ENCODE results near the gene FUT2. TPM values are rescaled to one million over a fixed set of nuclear protein-coding genes. Genes with fewer than 3 reads are reported as not detected.

FUT2 gene
- total RNA-seq, 8 experiments from 2014 or later, result 0.79 to 4.7 (median 1.9) TPM

DNA sequence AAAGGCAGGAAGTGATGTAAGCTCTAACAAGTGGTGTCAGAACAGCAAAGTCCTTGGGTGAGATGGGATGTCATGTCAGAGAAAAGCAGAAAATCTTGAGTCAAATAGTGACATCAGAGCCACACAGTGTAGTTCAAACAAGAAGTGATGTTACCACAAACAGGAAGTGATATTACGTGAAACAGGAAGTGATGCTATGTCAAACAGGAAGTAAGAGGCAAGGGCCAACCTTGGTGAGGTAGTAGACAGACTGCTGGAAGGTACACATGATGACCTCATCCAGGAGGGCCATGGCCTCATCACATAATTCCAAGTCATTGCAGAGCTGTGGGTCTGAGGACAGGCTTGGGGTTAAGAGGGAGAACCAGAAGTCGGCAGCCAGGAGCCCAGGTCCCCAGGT, 30.8 kb downstream of the FUT2 start:
- Histone ChIP-seq H3K4me1 (replicated peaks in 1 of 2) (peaks cover 9 to 10% of the 10 kb centered on the region in 2 donors), H3K4me3 (no peak overlapping the region), H3K27ac (no peak overlapping the region)
- in situ Hi-C loops (cut with MboI; ENCODE audit: low pct_unique_long_range_greater_than_20kb in 2 of 9, low sequenced_read_pairs in 9 of 9, unreplicated experiment in 9 of 9), result no loop called here
- ATAC-seq (replicated peaks in 6 of 8), result peak in 3 of 8 experiments; percentile 28 to 74 (median 42)
- WGBS, 10 experiments, result 80 to 100% (median 86%) methylated on average over 1 to 2 of the region's 2 CpGs; no CpG with 5 or more reads in 4 of the 10 experiments

DNA sequence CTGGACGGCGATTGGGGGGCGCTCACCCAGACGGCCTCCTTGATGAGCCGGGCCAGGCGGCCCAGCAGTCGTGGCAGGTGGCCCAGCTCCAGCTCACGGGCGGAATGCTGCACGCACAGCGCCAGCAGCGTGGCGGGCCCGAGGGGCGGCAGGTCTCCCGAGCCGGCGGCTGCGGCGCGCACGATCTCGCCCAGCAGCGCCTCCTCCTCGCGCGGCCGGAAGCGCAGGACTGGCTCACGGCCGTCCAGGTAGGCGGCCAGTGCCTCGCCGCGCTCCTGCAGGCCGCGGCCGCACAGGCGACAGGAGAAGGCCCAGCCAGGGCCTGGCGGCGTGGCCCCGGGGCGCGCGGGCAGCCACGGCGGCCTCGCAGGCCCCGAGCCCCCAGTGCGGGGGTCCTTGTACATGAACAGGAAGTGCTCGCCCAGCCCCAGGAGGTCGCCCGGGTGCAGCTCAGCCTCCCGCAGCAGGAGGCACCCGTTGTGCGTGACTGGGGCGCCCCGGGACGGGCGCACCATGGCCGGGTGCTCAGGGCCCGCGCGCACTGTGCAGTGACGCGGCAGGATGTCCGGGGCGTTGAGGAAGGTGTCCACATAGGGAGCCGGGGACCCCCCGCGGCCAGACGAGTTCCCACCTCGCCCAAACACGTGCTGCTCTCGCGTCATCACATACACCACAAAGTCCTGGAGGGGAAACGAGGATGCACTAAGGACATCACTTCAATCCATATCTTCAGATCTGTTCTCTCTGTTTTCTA, 33.3 kb downstream of the FUT2 start:
- peak in 1 of 8 experiments; percentile 74 for ATAC-seq (replicated peaks in 6 of 8)
- no peak overlapping the region for H3K27ac ChIP-seq
- in situ Hi-C loops (cut with MboI; ENCODE audit: low pct_unique_long_range_greater_than_20kb in 2 of 9, low sequenced_read_pairs in 9 of 9, unreplicated experiment in 9 of 9), result no loop called here
- WGBS, 10 experiments, result 26 to 95% (median 84%) methylated on average over 4 to 27 of the region's 77 CpGs; no CpG with 5 or more reads in 4 of the 10 experiments
- H3K4me3 ChIP-seq, result no peak overlapping the region
- peaks cover 9 to 10% of the 10 kb centered on the region in 2 donors for H3K4me1 ChIP-seq (replicated peaks in 1 of 2)

DNA sequence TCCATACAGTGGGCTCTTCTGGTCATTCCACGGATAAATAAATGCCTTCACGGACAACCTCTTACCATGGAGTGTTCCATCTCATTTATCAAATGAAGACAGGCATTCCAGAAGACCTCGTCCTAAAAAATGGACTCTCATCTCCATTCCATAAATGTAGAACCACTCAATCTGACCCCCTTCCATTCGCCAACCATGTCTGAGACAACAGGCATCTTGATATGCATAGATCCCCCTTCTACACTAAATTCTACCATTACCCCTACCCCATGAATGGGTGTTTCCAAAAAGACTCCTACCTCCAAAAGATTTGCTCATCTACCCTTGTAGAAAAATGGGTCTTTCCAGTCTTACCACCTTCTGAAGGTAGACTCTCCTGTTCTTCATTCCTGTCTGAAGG, 35.7 kb downstream of the FUT2 start:
- Histone ChIP-seq H3K27ac (no peak overlapping the region), H3K4me1 (replicated peaks in 1 of 2) (peaks cover 0 to 3% of the 10 kb centered on the region in 2 donors), H3K4me3 (no peak overlapping the region)
- in situ Hi-C loops (cut with MboI; ENCODE audit: low pct_unique_long_range_greater_than_20kb in 2 of 9, low sequenced_read_pairs in 9 of 9, unreplicated experiment in 9 of 9), result no loop called here
- no peak for ATAC-seq (replicated peaks in 6 of 8)
- 0 to 100% (median 61%) methylated on average over 1 to 4 of the region's 4 CpGs; no CpG with 5 or more reads in 2 of the 10 experiments for WGBS, 10 experiments

DNA sequence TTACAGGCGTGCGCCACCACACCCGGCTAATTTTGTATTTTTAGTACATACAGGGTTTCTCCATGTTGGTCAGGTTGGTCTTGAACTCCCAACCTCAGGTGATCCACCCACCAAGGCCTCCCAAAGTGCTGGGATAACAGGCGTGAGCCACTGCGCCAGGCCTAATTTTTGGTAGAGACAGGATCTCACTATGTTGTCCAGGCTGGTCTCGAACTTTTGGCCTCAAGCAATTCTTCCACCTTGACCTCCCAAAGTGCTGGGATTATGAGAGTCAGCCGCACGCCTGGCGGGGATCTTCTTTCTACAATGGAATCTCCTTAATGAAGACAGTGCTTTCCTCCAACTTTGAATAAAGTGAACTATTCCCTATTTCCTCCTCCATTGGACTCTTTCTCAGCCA, 38.9 kb downstream of the FUT2 start:
- in situ Hi-C loops (cut with MboI; ENCODE audit: low pct_unique_long_range_greater_than_20kb in 2 of 9, low sequenced_read_pairs in 9 of 9, unreplicated experiment in 9 of 9), result no loop called here
- 74 to 100% (median 99%) methylated on average over 3 to 6 of the region's 9 CpGs; no CpG with 5 or more reads in 4 of the 10 experiments for WGBS, 10 experiments
- Histone ChIP-seq H3K4me1 (replicated peaks in 1 of 2) (peaks cover 0 to 7% of the 10 kb centered on the region in 2 donors), H3K27ac (no peak overlapping the region), H3K4me3 (no peak overlapping the region)
- ATAC-seq (replicated peaks in 6 of 8), result no peak

DNA sequence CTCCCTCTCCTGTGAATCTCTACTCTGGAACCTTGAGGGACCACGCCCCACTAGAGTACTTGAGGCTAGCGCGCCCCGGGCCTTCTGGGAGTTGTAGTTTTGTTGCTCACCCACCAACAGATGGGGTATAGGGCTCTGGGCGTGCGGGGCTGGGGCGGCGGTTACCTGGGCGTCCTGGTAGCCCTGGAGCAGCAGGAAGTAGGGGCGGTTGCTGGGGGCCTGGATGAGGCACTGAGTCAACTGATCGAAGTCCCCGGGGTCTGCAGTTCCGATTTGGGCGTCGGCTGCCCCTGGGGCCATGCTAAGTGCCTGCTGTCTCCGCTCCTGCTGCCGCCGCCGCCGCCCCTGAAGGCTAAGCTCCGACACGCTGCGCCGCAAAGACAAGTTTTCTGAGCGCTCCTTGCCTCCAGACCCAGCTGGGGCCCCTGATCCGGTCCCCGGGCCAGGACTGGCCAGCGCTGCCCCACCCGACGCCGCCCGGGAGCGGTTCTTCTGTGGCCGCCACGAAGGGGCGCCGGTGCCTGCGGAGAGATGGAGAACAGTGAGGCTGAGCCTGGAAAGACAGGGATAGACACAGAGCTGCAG, 39.4 kb downstream of the FUT2 start:
- peak in 4 of 8 experiments; percentile 2 to 69 (median 54) for ATAC-seq (replicated peaks in 6 of 8)
- Histone ChIP-seq H3K4me3 (peak overlapping the region; percentile 23 to 27 (median 25)), H3K27ac (no peak overlapping the region), H3K4me1 (replicated peaks in 1 of 2) (peaks cover 4 to 7% of the 10 kb centered on the region in 2 donors)
- WGBS, 10 experiments, result 0 to 25% (median 3%) methylated on average over 1 to 10 of the region's 38 CpGs; no CpG with 5 or more reads in 3 of the 10 experiments
- in situ Hi-C loops (cut with MboI; ENCODE audit: low pct_unique_long_range_greater_than_20kb in 2 of 9, low sequenced_read_pairs in 9 of 9, unreplicated experiment in 9 of 9), result no loop called here

DNA sequence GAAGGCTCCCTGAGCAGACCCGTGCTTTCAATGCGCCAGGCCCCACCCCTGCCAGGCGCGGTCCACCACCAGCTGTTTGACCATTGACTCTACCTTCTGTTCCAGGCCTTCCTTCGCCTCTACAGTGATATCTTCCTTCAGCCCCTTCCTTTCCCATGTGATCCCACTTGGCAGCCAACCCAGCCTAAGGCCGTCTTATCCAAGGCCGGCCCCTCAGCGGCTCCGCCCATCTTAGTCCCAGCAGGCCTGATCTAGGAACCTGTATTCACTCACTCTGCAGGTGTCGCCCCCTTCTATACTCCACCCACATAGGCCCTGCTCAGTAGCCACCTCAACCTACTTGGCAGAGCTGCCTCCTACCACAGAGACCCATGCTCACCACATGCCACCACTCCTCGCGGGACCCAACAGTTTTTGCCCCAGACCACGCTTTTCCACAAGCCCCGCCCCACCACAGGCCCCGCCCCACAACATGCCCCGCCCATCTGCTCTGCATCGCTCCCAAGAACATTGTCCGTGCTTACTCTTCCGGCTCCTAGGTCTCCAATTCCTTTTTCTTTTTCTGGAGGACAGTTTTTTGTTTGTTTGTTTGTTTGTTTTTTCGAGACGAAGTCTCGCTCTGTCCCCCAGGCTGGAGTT, 41.7 kb downstream of the FUT2 start:
- peaks cover 10 to 15% of the 10 kb centered on the region in 2 donors for H3K4me1 ChIP-seq (replicated peaks in 1 of 2)
- no peak for ATAC-seq (replicated peaks in 6 of 8)
- 45 to 100% (median 76%) methylated on average over 2 to 12 of the region's 22 CpGs; no CpG with 5 or more reads in 3 of the 10 experiments for WGBS, 10 experiments
- in situ Hi-C loops (cut with MboI; ENCODE audit: low pct_unique_long_range_greater_than_20kb in 2 of 9, low sequenced_read_pairs in 9 of 9, unreplicated experiment in 9 of 9), result no loop called here
- H3K4me3 ChIP-seq, result no peak overlapping the region
- no peak overlapping the region for H3K27ac ChIP-seq

DNA sequence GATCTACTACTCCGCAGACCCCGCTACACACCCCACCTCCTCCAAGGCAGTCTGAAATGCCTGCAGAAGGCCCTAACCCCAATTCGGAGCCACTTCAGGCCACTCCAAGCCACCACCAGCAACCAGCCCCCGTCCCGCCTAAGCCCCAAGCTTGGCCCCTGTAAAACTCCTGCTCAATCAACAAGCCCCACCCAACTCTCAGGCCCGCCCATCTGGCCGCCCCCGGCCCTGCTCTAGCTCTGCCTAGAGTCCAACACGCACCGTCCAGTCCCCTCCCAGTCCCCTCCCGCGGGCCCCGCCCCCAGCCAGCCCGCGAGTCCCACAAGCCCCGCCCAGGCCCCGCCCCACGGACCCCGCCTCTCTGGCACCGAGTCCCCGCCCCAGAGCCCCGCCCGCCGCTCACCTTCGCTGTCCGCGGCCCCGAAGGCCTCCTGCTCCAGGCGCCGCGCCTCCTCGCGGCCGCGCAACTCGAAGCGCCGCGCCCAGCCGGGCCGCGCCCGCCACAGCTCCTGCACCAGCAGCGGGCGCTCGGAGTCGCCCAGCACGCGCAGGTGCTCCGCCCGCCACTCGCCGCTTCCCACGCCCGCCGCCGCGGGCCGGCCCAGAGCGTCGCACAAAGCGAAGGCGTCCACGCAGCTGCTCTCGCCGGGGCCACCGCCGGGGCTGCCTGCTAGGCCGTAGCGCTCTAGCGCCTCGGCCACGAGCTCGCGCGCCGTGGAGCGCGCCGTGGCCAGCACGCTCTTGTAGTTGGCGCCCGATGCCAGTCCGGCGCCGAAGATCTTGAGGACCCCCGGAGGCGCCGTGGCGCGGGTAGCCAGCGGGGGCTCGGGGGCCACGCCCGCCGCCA, 43.0 kb downstream of the FUT2 start:
- Histone ChIP-seq H3K27ac (peak overlapping the region; percentile 32 to 39), H3K4me1 (replicated peaks in 1 of 2) (peaks cover 10 to 15% of the 10 kb centered on the region in 2 donors), H3K4me3 (peak overlapping the region; percentile 40 to 45 (median 42))
- in situ Hi-C loops (cut with MboI; ENCODE audit: low pct_unique_long_range_greater_than_20kb in 2 of 9, low sequenced_read_pairs in 9 of 9, unreplicated experiment in 9 of 9), result no loop called here
- 0% methylated on average over 4 of the region's 96 CpGs; no CpG with 5 or more reads in 8 of the 10 experiments for WGBS, 10 experiments
- peak; percentile 86 to 92 (median 88) for ATAC-seq (replicated peaks in 6 of 8)

DNA sequence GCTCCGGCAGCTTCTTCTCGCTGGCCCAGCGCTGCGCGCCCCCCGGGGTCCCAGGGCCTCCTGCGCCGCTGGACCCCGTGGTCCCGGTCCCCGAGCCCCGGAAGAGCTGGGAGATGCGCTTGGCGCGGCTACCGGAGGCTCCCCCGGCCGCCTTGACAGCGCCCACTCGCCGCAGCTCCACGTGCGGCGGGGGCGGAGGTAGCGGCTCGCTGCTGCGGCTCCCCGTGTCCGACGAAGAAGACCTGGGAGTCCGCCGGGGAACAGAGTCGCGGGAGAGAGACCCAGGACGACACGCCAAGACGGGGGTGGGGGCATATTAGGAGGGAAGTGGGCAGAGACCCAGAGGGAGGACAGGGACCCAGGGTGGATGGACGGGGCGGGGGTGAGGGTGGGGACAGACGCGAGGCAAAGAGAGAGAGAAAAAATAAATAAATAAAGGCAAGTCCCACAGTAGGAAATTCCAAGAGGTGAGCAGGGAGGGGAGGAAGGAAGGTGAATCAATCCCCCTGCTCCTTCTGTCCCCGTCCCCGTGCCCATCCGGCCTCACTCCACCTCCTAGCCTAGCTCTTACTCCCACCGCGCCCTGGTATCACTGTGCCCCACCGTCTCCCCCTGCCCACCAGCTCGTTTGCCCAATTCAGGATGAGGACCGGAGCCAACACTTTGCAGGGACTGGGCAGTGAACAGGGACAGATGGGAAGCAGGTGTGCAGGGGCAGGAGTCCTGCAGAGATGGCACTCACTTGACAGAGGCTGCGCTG, 43.8 kb downstream of the FUT2 start:
- in situ Hi-C loops (cut with MboI; ENCODE audit: low pct_unique_long_range_greater_than_20kb in 2 of 9, low sequenced_read_pairs in 9 of 9, unreplicated experiment in 9 of 9), result no loop called here

DNA sequence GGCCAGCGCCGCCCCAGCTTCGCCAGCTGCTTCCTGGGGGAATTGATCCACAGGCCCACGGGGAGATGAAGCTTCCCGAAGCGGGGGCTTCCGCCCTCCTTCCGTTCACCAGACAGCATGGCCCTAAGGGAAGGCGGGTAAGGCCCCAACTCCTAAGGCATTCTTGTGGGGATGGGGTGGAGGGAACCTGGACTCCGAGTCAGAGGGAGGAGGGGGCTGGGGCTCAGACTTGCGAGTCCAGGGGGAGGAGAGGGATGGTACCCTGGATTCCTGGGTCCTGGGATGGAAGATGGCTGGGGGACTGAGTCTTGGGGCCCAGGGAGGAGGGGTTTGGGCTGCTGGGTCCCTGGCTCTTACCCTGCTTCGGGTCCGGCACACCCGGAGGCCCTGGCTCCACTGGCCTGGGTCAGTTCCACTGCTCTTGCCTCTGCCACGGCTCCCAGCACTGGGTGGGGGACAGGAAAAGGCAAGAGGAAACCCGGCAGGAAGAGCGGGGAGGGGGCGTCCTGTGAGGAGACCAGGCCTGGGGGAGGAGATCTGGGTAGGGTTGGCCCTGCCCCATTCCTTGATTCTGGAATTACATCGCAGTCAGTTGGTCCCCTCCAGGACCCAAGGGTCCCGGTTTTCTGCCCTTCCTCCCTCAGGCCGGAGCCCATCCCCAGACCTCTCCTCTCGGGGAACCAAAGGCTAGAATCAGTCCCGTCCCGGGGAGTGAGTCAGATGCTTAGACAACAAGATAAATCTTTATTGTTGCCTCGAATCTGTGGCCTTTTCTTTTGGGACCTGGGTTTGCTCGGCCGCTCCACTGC, 44.6 kb downstream of the FUT2 start, which contains the start of gene RASIP1:
Gene RASIP1, minus strand, starts transcription at position 447 of the 809 bp plus-strand sequence. Its CDS starts 328 bp downstream, at position 119.
- ATAC-seq (replicated peaks in 6 of 8), result no peak
- H3K4me3 ChIP-seq, result peak within 1 kb of the TSS; percentile 40 to 45 (median 42)
- H3K4me1 ChIP-seq (replicated peaks in 1 of 2), result peaks cover 10 to 13% of the 10 kb centered on the region in 2 donors
- H3K27ac ChIP-seq, result no peak within 1 kb of the TSS
- in situ Hi-C loops (cut with MboI; ENCODE audit: low pct_unique_long_range_greater_than_20kb in 2 of 9, low sequenced_read_pairs in 9 of 9, unreplicated experiment in 9 of 9), result no loop called here
- 51 to 73% methylated on average over 5 to 7 of the region's 27 CpGs; no CpG with 5 or more reads in 8 of the 10 experiments for WGBS, 10 experiments

More for the DNA sequence above, 43.8 kb downstream of the FUT2 start:
- WGBS, 10 experiments, result 67% methylated on average over 1 of the region's 51 CpGs; no CpG with 5 or more reads in 9 of the 10 experiments
- H3K4me3 ChIP-seq, result peak overlapping the region; percentile 40 to 45 (median 42)
- H3K4me1 ChIP-seq (replicated peaks in 1 of 2), result peaks cover 10 to 15% of the 10 kb centered on the region in 2 donors
- peak overlapping the region; percentile 32 to 39 for H3K27ac ChIP-seq
- peak in 5 of 8 experiments; percentile 0 to 19 (median 7) for ATAC-seq (replicated peaks in 6 of 8)

DNA sequence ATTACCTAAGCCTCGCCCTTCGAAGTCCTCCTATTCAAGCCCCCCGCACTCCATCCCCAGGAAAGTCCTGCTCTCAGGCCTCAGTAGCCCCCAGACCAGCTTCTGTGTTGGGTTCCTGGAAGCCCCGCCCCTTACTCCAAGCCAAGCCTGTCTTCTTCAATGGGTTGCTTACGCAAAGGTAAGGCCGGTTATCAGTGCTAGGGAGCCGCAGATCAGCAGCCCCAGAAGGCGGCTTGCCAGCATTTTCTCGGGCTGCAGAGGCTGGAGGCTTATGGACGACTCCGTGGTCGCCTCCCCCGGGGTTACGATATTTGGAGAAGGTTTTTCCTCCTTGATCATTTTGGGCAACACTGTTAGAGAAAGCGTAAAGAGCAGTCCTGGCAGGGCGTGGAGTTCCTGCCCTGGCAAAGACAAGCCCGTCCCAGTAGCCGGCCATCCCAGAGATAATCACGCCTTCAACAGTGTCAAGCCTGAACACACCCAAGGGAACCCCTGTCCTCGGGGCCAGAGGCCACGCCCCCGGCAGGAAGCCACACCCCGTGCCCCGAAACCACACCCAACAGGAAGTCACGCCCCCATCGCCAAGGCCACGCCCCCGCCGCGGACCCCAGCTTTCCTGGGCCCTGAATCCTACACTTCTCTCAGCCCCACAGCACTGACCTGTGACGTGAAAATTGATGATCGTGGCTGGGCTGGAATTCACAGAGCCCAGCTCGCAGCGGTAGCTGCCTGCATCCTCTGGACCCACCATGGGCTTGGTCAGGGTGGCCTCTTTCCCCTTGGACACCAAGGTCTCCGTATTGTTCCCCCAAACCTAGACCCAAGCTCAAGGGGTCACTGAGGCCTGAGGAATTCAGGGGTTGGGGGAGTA, 45.6 kb downstream of the FUT2 start:
- 20 to 95% (median 86%) methylated on average over 1 to 8 of the region's 35 CpGs; no CpG with 5 or more reads in 5 of the 10 experiments for WGBS, 10 experiments
- Histone ChIP-seq H3K4me3 (no peak overlapping the region), H3K27ac (no peak overlapping the region), H3K4me1 (replicated peaks in 1 of 2) (peaks cover 10 to 13% of the 10 kb centered on the region in 2 donors)
- ATAC-seq (replicated peaks in 6 of 8), result peak in 3 of 8 experiments; percentile 1 to 4 (median 1)
- in situ Hi-C loops (cut with MboI; ENCODE audit: low pct_unique_long_range_greater_than_20kb in 2 of 9, low sequenced_read_pairs in 9 of 9, unreplicated experiment in 9 of 9), result no loop called here
